ENCODE results near the gene AURKB. TPM values are rescaled to one million over a fixed set of nuclear protein-coding genes. Genes with fewer than 3 reads are reported as not detected.

The AURKB gene
- total and polyA plus RNA-seq, 2 of the 13 experiments (the other 11 are each of a cell fraction or from before 2014, with no cell fraction given) = 29.5 to 75.3 TPM

DNA sequence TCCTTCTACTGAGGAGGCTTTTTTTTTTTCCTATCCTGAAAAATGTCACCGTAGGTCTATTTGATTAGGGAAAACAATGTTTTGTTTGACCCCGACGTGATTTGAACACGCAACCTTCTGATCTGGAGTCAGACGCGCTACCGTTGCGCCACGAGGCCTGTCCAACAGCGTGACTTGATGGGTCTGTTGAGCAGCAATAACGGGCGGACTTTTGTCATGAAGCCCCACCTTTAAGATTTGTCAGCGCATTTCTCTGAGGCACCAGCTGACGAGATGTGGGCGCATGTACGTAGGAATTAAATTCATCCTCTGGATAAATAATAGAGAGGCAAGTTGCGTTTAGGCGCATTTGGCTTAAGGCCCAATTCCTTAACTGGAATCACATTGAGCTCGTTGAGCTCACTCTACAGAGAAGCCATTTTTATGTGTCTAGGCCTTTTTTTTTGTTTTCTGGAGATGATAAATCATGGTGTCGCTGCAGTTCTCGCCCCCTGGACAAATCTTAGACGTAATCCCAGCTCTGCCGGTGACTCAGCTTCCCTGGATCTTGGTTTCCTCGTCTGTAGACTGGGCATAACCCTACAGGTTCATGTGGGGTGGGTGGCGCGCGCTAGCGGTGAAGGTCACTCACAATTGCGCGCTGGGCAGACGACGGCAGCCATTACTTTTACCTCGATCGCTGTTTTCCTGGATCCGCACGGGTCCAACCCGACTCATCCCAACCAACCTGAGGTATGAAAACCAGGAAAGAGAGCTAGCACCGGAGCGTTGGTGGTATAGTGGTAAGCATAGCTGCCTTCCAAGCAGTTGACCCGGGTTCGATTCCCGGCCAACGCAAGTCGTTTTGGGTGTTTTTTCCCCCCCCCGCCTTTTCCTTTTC is 10.6 kb upstream of the AURKB start (continued):
- TF ChIP-seq, protein P1, sequence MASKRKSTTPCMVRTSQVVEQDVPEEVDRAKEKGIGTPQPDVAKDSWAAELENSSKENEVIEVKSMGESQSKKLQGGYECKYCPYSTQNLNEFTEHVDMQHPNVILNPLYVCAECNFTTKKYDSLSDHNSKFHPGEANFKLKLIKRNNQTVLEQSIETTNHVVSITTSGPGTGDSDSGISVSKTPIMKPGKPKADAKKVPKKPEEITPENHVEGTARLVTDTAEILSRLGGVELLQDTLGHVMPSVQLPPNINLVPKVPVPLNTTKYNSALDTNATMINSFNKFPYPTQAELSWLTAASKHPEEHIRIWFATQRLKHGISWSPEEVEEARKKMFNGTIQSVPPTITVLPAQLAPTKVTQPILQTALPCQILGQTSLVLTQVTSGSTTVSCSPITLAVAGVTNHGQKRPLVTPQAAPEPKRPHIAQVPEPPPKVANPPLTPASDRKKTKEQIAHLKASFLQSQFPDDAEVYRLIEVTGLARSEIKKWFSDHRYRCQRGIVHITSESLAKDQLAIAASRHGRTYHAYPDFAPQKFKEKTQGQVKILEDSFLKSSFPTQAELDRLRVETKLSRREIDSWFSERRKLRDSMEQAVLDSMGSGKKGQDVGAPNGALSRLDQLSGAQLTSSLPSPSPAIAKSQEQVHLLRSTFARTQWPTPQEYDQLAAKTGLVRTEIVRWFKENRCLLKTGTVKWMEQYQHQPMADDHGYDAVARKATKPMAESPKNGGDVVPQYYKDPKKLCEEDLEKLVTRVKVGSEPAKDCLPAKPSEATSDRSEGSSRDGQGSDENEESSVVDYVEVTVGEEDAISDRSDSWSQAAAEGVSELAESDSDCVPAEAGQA (IDR thresholded peaks at IDR 0.05; ENCODE audit: low read depth) = peak; percentile 47; the same call in 1 of the 2 replicates
- TF ChIP-seq, protein P1 (CRISPR knock-in tag; IDR thresholded peaks at IDR 0.05; ENCODE audit: borderline replicate concordance) = no peak; the same call in 1 of the 2 replicates
- TF ChIP-seq PHF8 (CRISPR knock-in tag; IDR thresholded peaks at IDR 0.05) (peak; percentile 51; the same call in 1 of the 2 replicates), MAFG (CRISPR knock-in tag; IDR thresholded peaks at IDR 0.05) (no peak), SOX13 (IDR thresholded peaks at IDR 0.05) (peak; percentile 66), SOX13 (CRISPR knock-in tag; conservative IDR thresholded peaks at IDR 0.05 in 1 of 2, IDR thresholded peaks at IDR 0.05 in 1 of 2) (peak in 1 of 2 experiments; percentile 78; a peak in 2 of 4 replicates), ZNF678 (CRISPR knock-in tag; IDR thresholded peaks at IDR 0.05) (no peak), U2AF1 (optimal IDR thresholded peaks at IDR 0.05; ENCODE audit: low read depth, low read length) (no peak), ZNF20 (CRISPR knock-in tag; IDR thresholded peaks at IDR 0.05) (0 out of 2 replicates have a peak, but pooled peaks have one; percentile 14), TRIM24 (CRISPR knock-in tag; IDR thresholded peaks at IDR 0.05) (no peak)
- TF ChIP-seq, protein P2, sequence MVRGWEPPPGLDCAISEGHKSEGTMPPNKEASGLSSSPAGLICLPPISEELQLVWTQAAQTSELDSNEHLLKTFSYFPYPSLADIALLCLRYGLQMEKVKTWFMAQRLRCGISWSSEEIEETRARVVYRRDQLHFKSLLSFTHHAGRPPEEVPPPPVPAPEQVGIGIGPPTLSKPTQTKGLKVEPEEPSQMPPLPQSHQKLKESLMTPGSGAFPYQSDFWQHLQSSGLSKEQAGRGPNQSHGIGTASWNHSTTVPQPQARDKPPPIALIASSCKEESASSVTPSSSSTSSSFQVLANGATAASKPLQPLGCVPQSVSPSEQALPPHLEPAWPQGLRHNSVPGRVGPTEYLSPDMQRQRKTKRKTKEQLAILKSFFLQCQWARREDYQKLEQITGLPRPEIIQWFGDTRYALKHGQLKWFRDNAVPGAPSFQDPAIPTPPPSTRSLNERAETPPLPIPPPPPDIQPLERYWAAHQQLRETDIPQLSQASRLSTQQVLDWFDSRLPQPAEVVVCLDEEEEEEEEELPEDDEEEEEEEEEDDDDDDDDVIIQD (CRISPR knock-in tag; IDR thresholded peaks at IDR 0.05; ENCODE audit: low read depth) = no peak
- TF ChIP-seq, protein P3, sequence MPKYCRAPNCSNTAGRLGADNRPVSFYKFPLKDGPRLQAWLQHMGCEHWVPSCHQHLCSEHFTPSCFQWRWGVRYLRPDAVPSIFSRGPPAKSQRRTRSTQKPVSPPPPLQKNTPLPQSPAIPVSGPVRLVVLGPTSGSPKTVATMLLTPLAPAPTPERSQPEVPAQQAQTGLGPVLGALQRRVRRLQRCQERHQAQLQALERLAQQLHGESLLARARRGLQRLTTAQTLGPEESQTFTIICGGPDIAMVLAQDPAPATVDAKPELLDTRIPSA (CRISPR knock-in tag; IDR thresholded peaks at IDR 0.05; ENCODE audit: borderline replicate concordance) = no peak
- TF ChIP-seq, protein P4, sequence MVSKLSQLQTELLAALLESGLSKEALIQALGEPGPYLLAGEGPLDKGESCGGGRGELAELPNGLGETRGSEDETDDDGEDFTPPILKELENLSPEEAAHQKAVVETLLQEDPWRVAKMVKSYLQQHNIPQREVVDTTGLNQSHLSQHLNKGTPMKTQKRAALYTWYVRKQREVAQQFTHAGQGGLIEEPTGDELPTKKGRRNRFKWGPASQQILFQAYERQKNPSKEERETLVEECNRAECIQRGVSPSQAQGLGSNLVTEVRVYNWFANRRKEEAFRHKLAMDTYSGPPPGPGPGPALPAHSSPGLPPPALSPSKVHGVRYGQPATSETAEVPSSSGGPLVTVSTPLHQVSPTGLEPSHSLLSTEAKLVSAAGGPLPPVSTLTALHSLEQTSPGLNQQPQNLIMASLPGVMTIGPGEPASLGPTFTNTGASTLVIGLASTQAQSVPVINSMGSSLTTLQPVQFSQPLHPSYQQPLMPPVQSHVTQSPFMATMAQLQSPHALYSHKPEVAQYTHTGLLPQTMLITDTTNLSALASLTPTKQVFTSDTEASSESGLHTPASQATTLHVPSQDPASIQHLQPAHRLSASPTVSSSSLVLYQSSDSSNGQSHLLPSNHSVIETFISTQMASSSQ (IDR thresholded peaks at IDR 0.05; ENCODE audit: low read depth) = peak; percentile 32; the same call in 1 of the 2 replicates
- TF ChIP-seq, protein P4 (CRISPR knock-in tag; IDR thresholded peaks at IDR 0.05; ENCODE audit: borderline replicate concordance) = no peak
- TF ChIP-seq, protein P5, sequence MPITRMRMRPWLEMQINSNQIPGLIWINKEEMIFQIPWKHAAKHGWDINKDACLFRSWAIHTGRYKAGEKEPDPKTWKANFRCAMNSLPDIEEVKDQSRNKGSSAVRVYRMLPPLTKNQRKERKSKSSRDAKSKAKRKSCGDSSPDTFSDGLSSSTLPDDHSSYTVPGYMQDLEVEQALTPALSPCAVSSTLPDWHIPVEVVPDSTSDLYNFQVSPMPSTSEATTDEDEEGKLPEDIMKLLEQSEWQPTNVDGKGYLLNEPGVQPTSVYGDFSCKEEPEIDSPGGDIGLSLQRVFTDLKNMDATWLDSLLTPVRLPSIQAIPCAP (CRISPR knock-in tag; IDR thresholded peaks at IDR 0.05; ENCODE audit: low read depth) = no peak

Data from HepG2 (cell line).